IMR-90 (cell line): Measurements from ENCODE around the gene GCN1. TPM values are rescaled to one million over a fixed set of nuclear protein-coding genes. Genes with fewer than 3 reads are reported as not detected.

Experiments used
- ATAC-seq: fragments of 200-7000 bp; cut with Tn5 transposase; 2 replicates; pipeline ENCODE4 v1.9.1; 2020; ENCODE audit warnings: low read depth, mild to moderate bottlenecking, moderate library complexity
- BruUV-seq: library from RNA; stranded (reverse); fragments of 400-500 nt; replicated peaks from 2 replicates; lab custom pipeline; 2021; lab: Mats Ljungman, UMichigan
- CTCF ChIA-PET: fragments of 300-600 bp; formaldehyde crosslinking; extraction: SDS; loops from one replicate; lab custom pipeline; 2021; ENCODE audit warnings: antibody characterized with exemption; lab: Yijun Ruan, JAX
- POLR2A ChIA-PET: fragments of 300-600 bp; sonication (Branson Sonifier 250); formaldehyde crosslinking; loops from one replicate; lab custom pipeline; 2022; ENCODE audit warnings: antibody characterized with exemption; ENCODE audit not compliant: unreplicated experiment; lab: Charles Lee
- DNase-seq: peaks from one replicate; pipeline ENCODE4 v3.0.0; 2013
- H2AFZ ChIP-seq: replicated peaks from 2 replicates; pipeline ENCODE3; 2013; ENCODE audit warnings: low read length, mild to moderate bottlenecking; ENCODE audit not compliant: poor library complexity
- H2AK5ac ChIP-seq: 2 replicates; pipeline ENCODE4 v1.6.1; 2013; ENCODE audit warnings: low read depth, low read length, inconsistent platforms
- H2AK9ac ChIP-seq: replicated peaks from 2 replicates; pipeline ENCODE3; 2013; ENCODE audit warnings: mild to moderate bottlenecking, low read depth, low read length, moderate library complexity; ENCODE audit not compliant: poor library complexity
- H2BK120ac ChIP-seq: 2 replicates; pipeline ENCODE4 v1.6.1; 2013; ENCODE audit warnings: low read depth, low read length, inconsistent platforms
- H2BK15ac ChIP-seq: 3 replicates; pipeline ENCODE4 v1.6.1; 2013; ENCODE audit warnings: low read depth, low read length, inconsistent platforms
- H2BK20ac ChIP-seq: 2 replicates; pipeline ENCODE4 v1.6.1; 2013; ENCODE audit warnings: low read depth, mild to moderate bottlenecking, inconsistent platforms, low read length, moderate library complexity
- H2BK5ac ChIP-seq: 2 replicates; pipeline ENCODE4 v1.6.1; 2013; ENCODE audit warnings: mild to moderate bottlenecking, low read depth, low read length, inconsistent platforms; ENCODE audit not compliant: poor library complexity, severe bottlenecking
- H3K14ac ChIP-seq: replicated peaks from 2 replicates; pipeline ENCODE4 v1.6.1; 2013; ENCODE audit warnings: low read depth, low read length, inconsistent platforms
- H3K18ac ChIP-seq: 2 replicates; pipeline ENCODE4 v1.6.1; 2013; ENCODE audit warnings: low read depth, low read length, control low read depth
- H3K23ac ChIP-seq: 2 replicates; pipeline ENCODE4 v1.6.1; 2013; ENCODE audit warnings: low read depth, low read length, inconsistent platforms
- H3K27ac ChIP-seq: 2 replicates; pipeline ENCODE4 v1.5.1; 2013; ENCODE audit warnings: mild to moderate bottlenecking, control low read depth, low read length; ENCODE audit not compliant: insufficient read depth
- H3K27me3 ChIP-seq: 2 replicates; pipeline ENCODE4 v1.6.1; 2013; ENCODE audit warnings: low read length; ENCODE audit not compliant: control insufficient read depth, insufficient read depth
- H3K36me3 ChIP-seq: 2 replicates; pipeline ENCODE4 v1.6.1; 2013; ENCODE audit warnings: low read length, mixed read lengths; ENCODE audit not compliant: control insufficient read depth, insufficient read depth
- H3K4ac ChIP-seq: 2 replicates; pipeline ENCODE4 v1.6.1; 2013; ENCODE audit warnings: low read depth, low read length, inconsistent platforms
- H3K4me1 ChIP-seq: 2 replicates; pipeline ENCODE4 v1.6.1; 2013; ENCODE audit warnings: low read length, mixed read lengths; ENCODE audit not compliant: control insufficient read depth, insufficient read depth
- H3K4me2 ChIP-seq: 2 replicates; pipeline ENCODE4 v1.6.1; 2013; ENCODE audit warnings: low read depth, mild to moderate bottlenecking, control low read depth, low read length, moderate library complexity
- H3K4me3 ChIP-seq: 2 replicates; pipeline ENCODE4 v1.5.1; 2013; ENCODE audit warnings: low read depth, mild to moderate bottlenecking, control low read depth, low read length, moderate library complexity; ENCODE audit not compliant: insufficient read depth
- H3K56ac ChIP-seq: 2 replicates; pipeline ENCODE4 v1.6.1; 2013; ENCODE audit warnings: low read length, inconsistent platforms; ENCODE audit not compliant: insufficient read depth; ENCODE audit errors: extremely low read depth
- H3K79me1 ChIP-seq, 2 experiments: 2 replicates each; pipeline ENCODE4 v1.6.1; 2013; ENCODE audit warnings: low read length in 2 of 2, inconsistent platforms in 1 of 2, low read depth in 1 of 2
- H3K9ac ChIP-seq: 2 replicates; pipeline ENCODE4 v1.6.1; 2013; ENCODE audit warnings: low read depth, low read length, control low read depth
- H3K9me1 ChIP-seq: 2 replicates; pipeline ENCODE4 v1.6.1; 2013; ENCODE audit warnings: low read length, inconsistent platforms; ENCODE audit not compliant: insufficient read depth
- H3K9me3 ChIP-seq: 2 replicates; pipeline ENCODE4 v1.6.1; 2013; ENCODE audit warnings: low read length; ENCODE audit not compliant: control insufficient read depth, insufficient read depth
- H4K20me1 ChIP-seq: 2 replicates; pipeline ENCODE4 v1.6.1; 2013; ENCODE audit warnings: low read length, inconsistent platforms; ENCODE audit not compliant: insufficient read depth
- H4K5ac ChIP-seq: 2 replicates; pipeline ENCODE4 v1.6.1; 2013; ENCODE audit warnings: mild to moderate bottlenecking, low read depth, low read length, control low read depth
- H4K8ac ChIP-seq, 2 experiments: 2 replicates each; pipeline ENCODE4 v1.6.1; 2013; ENCODE audit warnings: low read depth in 2 of 2, low read length in 2 of 2, control low read depth in 1 of 2, inconsistent platforms in 1 of 2
- H4K91ac ChIP-seq: 2 replicates; pipeline ENCODE4 v1.6.1; 2013; ENCODE audit warnings: low read depth, low read length, inconsistent platforms; ENCODE audit not compliant: insufficient read depth
- CHD1 ChIP-seq: IDR thresholded peaks from 2 replicates; pipeline ENCODE4 v1.6.1; 2012; ENCODE audit warnings: low read depth, low read length, improper control_type of control experiment
- ELK1 ChIP-seq: fragments of 150-350 bp; IDR thresholded peaks from 2 replicates; pipeline ENCODE4 v1.6.1; 2016; ENCODE audit warnings: low read depth, mild to moderate bottlenecking, low read length, moderate library complexity, borderline replicate concordance
- WGBS, 2 experiments: methylation state at CpG; one replicate each; pipeline versions ENCODE4 v1.1.5 to v1.1.7; 2013; ENCODE audit warnings: missing lambda C conversion rate in 2 of 2; ENCODE audit not compliant: insufficient read length in 1 of 2; ENCODE audit errors: extremely low coverage in 2 of 2; 5-methylcytosine and 5-hydroxymethylcytosine counted together
- dilution Hi-C: fragments of 300-500 bp; cut with HindIII; formaldehyde crosslinking; loops from one replicate; pipeline ENCODE4 v1.14.3; 2018; ENCODE audit warnings: low sequenced_read_pairs; ENCODE audit not compliant: unreplicated experiment
- in situ Hi-C: fragments of 300-500 bp; cut with MboI; formaldehyde crosslinking; loops from 3 replicates; pipeline ENCODE4 v1.14.3; 2019; ENCODE audit warnings: low sequenced_read_pairs, inconsistent platforms, mixed read lengths
- intact Hi-C: fragments of 100-400 bp; cut with micrococcal nuclease; formaldehyde crosslinking; loops from 2 replicates; pipeline ENCODE4 v1.10.0; 2022
- polyA plus RNA-seq, 3 experiments: library from polyadenylated mRNA; depleted of rRNA; stranded (reverse); fragments of >200 nt; gene quantifications; 2 replicates each; pipeline ENCODE4 v1.2.3, GENCODE V29; 2012; ENCODE audit warnings: low replicate concordance in 1 of 3
- total RNA-seq: library from RNA; depleted of rRNA; stranded (reverse); fragments of >200 nt; gene quantifications from 2 replicates; pipeline ENCODE4 v1.2.3, GENCODE V29; 2012

GCN1 gene
- total and polyA plus RNA-seq, 2 of the 4 experiments (the other 2 are of a cell fraction) = 57.8 to 77.6 TPM

GRCh38 chr12:120140603-120141002 is 53.9 kb downstream of the GCN1 start:
- no peak; the same call in 1 of the 2 replicates for ATAC-seq
- Histone ChIP-seq H4K8ac (0 out of 4 replicates have a peak overlapping the region, but pooled peaks of 1 of the 2 experiments have one; percentile 42), H3K9me3 (no peaks in the 10 kb centered on the region), H3K4me2 (no peak overlapping the region), H3K36me3 (peaks cover 81% of the 10 kb centered on the region), H3K4ac (peak overlapping the region; percentile 73), H3K4me1 (peaks cover 11% of the 10 kb centered on the region), H3K56ac (peak overlapping the region; percentile 16; the same call in 1 of the 2 replicates), H2BK15ac (no peak overlapping the region), H2BK5ac (peak overlapping the region; percentile 55), H3K27ac (peak overlapping the region; percentile 30; the same call in 1 of the 2 replicates), H3K4me3 (no peak overlapping the region), H4K91ac (peak overlapping the region; percentile 66; the same call in 1 of the 2 replicates), H3K79me1 (peaks cover 23 to 53% of the 10 kb centered on the region in 2 experiments), H3K27me3 (no peaks in the 10 kb centered on the region), H4K20me1 (peaks cover 19% of the 10 kb centered on the region), H2AFZ (no peak overlapping the region), H2AK5ac (0 out of 2 replicates have a peak overlapping the region, but pooled peaks have one; percentile 18), H3K23ac (no peak overlapping the region), H3K18ac (peak overlapping the region; percentile 19; the same call in 1 of the 2 replicates), H4K5ac (no peak overlapping the region), H2BK20ac (peak overlapping the region; percentile 64), H3K9me1 (peaks cover 28% of the 10 kb centered on the region), H3K9ac (no peak overlapping the region), H2AK9ac (no peak overlapping the region), H3K14ac (0 out of 2 replicates have a peak overlapping the region, but pooled peaks have one; percentile 45), H2BK120ac (peak overlapping the region; percentile 19; the same call in 1 of the 2 replicates)
- intact Hi-C loops (loop anchor here (5.0 kb wide), 1 partner anchor 37 kb away; no protein-coding TSS in a partner anchor), dilution Hi-C loops (no loop called here), in situ Hi-C loops (loop anchor here (5.0 kb wide), 1 partner anchor 42 kb away; no protein-coding TSS in a partner anchor)
- no TSS peak for BruUV-seq
- peak; percentile 10 for DNase-seq
- POLR2A ChIA-PET = no interaction called here
- no CpG with 5 or more reads among the region's 9 CpGs for WGBS, 2 experiments
- CTCF ChIA-PET = no interaction called here
- TF ChIP-seq CHD1 = no peak
- no peak for TF ChIP-seq ELK1
